Breast epithelium (tissue), 3 donors: ENCODE measurements around the gene TMEM30B.

Source experiments
- POLR2A ChIP-seq: fragments of 450-650 bp; IDR thresholded peaks from one replicate; pipeline ENCODE4 v1.6.1; 2016; ENCODE audit warnings: antibody characterized with exemption, mild to moderate bottlenecking, moderate library complexity
- POLR2AphosphoS5 ChIP-seq, 3 donors: sonication (generic); formaldehyde crosslinking; IDR thresholded peaks; one replicate each; pipeline ENCODE4 v1.6.1; 2017; ENCODE audit warnings: antibody characterized with exemption in 3 of 3
- TF ChIP-seq, protein P1 (sequence below), 3 donors: fragments of 450-650 bp; IDR thresholded peaks; one replicate each; pipeline ENCODE4 v1.5.1; 2016 to 2017; ENCODE audit warnings: antibody characterized with exemption in 3 of 3, mild to moderate bottlenecking in 3 of 3, moderate library complexity in 3 of 3

DNA sequence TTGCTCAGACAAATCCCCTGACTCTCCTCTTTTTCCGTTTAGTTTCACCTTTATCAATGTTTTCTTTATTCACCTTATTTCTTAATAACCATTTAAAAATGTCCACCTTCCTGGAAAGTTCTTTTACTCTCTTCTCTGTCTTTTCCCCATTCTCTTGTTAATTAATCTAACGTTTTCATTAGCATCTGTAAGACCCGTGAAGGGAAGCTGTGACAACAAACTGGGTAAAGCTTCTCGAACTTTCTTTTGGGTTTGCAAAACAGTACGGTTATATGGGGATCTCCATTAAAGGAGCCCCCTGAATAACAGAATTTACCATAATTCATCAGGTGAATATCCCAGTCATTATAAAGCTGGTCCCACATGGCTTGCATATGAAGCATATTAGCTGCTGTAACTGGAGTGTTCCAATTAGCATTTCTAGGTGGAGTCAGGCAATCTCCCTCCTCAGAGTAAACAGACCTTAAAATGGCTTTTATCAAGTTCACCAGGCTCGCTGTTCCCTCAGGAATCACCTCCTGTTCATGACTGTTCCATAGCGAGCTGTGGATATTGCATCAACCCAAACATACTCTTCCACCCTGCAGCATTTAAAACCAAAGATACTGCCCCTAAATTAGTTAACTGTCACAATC lies 42.4 kb downstream of the TMEM30B start:
- TF ChIP-seq POLR2A (no peak), POLR2AphosphoS5 (IDR thresholded peaks at IDR 0.05) (no peak)
- TF ChIP-seq, protein P1, sequence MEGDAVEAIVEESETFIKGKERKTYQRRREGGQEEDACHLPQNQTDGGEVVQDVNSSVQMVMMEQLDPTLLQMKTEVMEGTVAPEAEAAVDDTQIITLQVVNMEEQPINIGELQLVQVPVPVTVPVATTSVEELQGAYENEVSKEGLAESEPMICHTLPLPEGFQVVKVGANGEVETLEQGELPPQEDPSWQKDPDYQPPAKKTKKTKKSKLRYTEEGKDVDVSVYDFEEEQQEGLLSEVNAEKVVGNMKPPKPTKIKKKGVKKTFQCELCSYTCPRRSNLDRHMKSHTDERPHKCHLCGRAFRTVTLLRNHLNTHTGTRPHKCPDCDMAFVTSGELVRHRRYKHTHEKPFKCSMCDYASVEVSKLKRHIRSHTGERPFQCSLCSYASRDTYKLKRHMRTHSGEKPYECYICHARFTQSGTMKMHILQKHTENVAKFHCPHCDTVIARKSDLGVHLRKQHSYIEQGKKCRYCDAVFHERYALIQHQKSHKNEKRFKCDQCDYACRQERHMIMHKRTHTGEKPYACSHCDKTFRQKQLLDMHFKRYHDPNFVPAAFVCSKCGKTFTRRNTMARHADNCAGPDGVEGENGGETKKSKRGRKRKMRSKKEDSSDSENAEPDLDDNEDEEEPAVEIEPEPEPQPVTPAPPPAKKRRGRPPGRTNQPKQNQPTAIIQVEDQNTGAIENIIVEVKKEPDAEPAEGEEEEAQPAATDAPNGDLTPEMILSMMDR (IDR thresholded peaks at IDR 0.05) = no peak
